Activated T-cell treated with anti-CD3 and anti-CD28 coated beads for 48 hours (primary cell): ENCODE results near the gene SLC2A1.
"Not testable (repeated sequence)": the region's sequence is repeated elsewhere in the genome, so short reads cannot be mapped to it uniquely, and the experiment has no call there.

ENCODE experiments used
- DNase-seq: peaks from one replicate; pipeline ENCODE4 v3.0.0-alpha.2; 2020; ENCODE audit warnings: low read depth

Gene SLC2A1

DNA sequence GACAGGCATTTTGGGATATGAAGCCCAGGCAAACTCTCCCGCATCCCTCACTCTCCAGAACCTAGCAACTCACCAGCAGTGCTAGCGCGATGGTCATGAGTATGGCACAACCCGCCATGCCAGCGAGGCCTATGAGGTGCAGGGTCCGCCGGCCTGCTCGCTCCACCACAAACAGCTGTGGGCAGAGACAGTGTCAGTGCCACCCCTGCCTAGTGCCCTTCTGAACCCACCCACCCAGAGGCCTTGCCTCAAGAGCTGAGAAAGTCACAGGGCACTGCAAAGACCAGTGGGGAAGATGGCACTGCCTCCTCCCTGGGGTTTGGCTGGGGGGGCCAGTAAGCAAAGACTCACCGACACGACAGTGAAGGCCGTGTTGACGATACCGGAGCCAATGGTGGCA lies 29.8 kb downstream of the SLC2A1 start:
- no peak for DNase-seq

DNA sequence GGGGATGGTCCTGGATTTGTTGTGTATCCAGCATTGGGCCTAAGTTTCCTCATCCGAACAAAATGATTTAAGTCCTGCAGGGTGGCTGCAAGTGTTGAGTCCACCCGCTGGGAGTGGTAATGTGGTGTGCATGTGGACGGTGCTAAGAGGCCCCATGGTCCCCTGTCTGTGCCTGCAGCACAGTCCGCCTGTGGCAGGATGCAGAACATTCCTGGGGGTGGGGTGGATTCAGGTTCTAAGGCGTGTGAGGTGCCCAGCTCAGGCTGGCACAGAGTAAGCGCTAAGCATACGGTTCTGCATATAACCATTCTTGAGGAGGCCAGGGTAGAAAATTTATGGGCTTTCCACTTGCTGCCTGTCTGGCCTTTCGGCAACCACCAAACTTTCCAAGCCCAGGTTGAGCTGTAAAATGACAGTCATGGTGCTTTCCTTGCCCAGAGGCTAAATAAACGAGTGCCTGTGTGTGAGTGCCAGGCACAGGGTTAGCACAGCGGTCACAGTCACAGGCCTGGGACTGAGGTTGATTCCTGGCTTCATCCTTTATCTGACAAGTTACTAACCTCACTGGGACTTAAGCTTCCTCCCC lies 30.7 kb downstream of the SLC2A1 start:
- DNase-seq, result no peak

DNA sequence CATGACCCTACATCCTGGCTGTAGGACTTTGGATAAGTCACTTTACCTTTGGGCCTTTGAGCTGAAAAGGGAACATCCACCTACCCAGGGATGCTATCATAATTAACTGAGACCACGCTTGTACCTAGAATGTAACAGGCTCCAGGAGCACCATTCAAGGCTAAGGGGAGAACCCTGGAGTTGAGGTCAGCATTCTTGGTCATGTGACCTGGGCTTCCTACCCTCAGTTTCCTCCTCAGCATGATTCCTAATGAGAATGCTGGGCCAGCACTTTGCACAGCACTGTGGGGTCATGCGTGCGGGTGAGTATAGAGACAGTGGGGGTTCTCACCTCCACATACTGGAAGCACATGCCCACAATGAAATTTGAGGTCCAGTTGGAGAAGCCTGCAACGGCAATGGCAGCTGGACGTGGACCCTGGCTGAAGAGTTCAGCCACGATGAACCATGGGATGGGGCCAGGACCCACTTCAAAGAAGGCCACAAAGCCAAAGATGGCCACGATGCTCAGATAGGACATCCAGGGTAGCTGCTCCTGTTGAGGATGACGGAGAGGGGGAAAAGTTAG lies 31.3 kb downstream of the SLC2A1 start:
- no peak for DNase-seq

DNA sequence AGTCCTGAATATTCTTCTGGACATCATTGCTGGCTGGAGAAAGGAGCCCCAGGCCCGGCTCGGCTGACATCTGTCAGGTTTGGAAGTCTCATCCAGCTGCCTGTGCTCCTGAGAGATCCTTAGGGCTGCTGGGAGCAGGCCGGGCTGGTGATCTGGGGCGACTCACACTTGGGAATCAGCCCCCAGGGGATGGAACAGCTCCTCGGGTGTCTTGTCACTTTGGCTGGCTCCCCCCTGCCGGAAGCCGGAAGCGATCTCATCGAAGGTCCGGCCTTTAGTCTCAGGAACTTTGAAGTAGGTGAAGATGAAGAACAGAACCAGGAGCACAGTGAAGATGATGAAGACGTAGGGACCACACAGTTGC lies 31.8 kb downstream of the SLC2A1 start:
- no peak for DNase-seq

DNA sequence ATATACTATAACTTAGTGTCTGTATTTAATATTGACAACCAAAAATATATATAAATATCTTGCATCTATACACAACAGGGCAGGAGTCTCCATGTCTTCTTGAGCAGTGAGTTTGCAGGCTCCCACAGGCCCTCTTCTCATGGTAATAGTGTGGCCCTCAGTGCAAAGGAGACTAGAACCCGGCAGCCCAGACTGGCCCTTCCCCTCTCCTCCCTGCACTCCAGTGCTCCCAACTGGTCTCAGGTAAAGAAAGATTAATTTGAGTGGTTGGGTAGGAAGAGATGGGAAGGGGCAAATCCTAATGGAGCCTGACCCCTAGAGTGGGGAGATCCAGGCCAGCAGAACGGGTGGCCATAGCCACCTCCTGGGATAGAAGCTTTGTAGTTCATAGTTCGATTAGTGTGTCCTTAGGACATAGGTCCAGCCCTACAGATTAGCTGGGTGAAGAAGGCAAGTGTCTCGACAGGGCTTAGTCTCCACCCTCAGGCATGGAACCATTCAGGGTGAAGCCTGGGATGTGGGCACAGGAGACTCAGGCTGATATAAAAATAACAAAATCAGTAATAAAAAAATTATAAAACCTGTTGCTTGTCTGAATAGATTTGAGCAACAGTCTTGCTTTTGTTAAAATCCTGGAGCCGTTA lies 32.3 kb downstream of the SLC2A1 start:
- DNase-seq, result no peak

DNA sequence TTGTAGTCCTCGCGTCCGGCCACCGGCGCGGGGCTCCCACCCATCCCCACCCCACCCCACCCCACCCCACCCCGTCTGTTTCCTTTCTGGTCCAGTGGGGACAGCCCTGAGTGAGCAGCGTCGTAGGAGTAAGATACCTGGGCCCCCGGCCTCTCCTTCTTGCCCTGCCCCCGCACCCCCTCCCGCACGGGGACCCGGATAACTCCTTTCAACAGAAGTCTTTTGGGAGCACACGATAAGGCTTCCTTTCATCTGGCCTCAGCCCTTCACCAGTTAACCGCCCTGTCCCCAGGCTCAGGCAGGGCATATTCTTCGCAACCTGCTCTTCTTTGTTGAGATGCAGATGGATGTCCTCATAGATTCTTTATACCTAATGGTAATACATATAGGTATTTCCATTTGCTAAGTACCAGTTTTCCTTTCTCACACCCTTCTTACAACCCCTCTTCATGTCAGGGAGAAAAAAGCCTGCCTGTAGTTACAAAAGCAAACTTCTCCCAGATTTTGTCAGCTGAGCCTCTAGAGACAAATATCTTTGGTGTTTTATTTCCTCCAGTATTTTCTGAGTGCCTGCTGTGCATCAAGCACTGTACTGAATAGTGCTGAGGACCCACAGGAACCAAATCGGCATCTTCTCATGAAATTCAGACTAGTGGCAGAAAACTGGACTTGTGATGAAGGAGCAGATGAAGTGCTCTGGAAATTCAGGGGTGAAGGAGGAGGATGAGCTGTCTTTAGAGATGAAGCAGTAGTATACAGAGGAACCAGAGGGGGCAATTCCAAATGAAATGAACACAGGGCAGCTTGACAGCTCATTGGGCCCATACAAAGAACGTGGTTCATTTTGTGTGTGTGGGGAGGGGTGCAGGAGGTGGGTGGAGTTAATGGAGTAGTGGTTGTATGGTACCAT lies 33.6 kb downstream of the SLC2A1 start:
- DNase-seq, result no peak

DNA sequence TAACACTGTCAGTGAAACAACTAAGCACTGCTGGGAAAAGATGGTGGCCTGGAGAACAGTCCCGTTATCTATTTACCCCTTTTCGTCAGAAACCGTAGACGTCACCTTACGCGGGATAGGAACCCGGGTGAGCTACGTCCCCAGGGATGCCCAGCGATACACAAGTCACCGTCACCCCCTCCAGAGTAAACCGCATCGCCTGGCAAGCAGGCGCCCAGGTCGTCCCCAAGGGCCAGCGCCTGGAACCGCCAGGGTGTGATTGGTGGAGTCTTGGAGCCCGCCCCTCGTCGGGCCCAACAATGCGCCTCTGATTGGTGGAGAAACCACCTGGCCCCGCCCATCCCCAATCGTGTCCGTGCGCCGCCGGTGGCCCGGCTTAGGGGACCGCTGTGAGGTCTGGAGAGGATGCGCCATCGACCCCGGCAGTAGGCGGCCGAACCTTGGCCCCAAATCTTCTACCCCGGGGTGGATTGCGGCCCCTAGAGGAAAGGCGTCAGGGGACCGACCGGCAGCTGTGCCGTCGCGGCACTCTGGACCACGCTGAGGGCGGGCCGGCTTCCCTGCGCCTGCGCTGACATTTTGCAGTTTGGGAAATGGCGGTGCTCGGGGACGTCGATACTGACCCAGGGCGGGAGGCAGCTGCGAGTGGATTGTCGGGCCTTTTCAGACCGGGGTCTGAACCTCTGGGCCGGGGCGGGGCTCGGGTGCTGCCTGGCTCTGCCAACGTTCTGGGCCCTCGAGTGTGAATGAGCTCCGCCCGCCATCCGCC lies 34.4 kb downstream of the SLC2A1 start:
- DNase-seq, result peak; percentile 90

DNA sequence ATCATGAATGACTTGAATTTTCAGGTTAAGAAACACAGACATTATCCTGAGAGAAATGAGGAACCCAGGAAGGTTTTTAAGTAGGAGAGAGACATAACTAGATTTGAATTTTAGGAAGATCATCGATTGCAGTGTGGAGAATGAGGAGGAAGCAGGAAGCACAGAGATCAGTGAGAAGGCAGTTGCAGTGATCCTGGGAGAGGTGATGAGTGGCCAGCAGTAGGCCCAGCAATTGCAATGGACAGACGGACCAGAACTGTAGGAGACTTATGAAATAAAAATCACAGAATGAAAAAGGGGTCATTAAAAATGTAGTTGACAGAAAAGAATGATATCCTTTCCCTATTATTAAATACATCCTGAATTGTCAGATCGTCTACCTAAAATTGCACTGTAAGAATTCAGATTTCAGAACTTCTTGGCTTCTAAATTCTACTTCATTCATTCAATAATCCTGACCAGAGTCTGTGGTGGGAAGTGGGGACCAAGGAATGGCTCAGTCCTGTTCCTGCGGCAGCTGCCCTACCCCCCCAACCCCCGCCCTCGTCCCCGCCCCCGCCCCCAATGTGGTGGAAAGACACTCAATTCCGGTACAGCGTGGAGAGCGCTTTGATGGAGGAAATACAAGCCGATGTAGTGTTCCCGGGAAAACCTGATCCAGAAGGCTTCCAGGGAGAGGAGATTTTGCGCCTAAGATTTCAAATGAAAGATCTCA lies 35.1 kb downstream of the SLC2A1 start:
- no peak for DNase-seq

DNA sequence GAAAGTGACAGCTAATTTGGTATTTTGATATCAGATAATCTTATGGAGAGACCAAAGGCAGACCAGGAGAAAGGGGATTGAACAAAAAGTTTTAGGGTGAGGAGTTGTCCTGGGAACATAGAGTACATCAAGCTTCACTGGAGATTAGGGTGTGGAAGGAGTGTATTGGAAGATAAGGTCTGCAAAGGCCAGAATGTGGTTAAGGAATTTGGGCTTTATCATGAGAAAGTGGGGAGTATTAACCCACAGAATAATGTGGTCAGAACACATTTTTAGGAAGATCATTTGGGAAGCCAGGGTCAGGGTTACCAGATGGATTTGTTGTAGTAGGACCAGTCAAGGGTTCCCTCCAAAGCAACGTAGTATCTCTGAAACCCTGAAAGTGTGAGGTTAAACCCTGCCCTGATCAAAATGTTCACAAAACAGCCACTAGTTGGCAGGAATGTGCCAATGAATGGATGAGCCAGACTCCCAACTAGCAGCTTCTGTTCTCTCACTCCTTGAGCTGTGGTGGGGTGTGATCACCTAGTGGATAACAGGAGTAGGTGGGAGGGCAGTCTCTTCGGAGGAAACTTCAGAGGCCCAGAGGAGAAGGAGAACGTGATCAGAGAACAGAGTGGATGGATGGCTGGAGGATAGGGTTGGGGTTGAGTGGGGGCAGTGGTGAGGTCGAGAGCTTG lies 35.8 kb downstream of the SLC2A1 start:
- peak; percentile 40 for DNase-seq

DNA sequence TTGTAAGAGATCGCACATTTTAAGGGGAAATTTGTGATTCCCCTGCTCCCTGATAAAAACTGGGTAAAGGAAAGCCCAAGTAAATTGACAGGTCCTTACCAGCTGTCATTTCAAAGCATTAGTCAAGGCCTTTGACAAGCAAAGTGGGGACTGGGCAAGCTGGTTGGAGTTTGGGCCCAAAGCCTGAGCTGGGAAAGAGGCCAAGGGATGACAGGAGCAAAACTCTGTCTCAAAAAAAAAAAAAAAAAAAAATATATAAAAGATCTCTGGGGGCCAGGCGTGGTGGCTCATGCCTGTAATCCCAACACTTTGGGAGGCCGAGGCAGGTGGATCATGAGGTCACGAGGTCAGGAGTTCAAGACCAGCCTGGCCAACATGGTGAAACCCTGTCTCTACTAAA lies 36.9 kb downstream of the SLC2A1 start:
- DNase-seq, result no peak

DNA sequence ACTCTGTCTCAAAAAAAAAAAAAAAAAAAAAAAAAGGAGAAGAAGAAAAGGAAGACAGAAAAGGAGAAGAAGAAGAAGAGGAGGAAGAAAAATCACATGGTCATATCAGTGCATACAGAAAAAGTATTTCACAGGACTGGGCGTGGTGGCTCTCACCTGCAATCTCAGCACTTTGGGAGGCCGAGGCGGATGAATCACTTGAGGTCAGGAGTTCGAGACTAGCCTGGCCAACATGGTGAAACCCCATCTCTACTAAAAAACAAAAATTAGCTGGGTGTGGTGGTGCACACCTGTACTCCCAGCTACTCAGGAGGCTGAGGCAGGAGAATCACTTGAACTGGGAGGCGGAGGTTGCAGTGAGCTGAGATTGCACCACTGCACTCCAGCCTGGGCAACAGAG lies 39.0 kb downstream of the SLC2A1 start:
- DNase-seq, result not testable (repeated sequence)

DNA sequence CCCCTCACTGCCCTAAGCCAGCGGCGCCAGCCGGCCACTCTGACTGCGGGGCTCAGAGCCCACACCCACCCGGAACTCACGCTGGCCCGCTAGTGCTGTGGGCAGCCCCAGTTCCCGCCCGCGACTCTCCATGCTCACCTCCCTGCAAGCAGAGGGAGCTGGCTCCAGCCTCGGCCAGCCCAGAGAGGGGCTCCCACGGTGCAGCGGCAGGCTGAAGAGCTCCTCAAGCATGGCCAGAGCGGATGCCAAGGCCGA lies 41.5 kb downstream of the SLC2A1 start:
- DNase-seq, result no peak

DNA sequence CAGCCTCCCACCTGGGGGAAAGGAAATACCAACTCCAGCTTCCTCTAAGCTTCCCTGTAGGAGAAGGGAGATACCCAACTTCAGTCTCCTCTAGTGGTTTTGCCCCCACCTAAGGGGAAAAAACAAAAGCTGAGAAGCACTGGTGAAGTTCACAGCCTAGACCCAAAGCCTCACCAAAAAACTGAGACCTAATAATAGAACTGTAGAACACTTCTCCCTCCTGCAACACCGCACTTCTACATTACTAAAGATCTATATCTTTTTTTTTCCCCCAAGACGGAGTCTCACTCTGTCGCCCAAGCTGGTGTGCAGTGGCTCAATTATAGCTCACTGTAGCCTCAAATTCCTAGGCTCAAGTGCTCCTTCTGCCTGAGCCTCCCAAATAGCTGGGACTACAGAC lies 43.2 kb downstream of the SLC2A1 start:
- DNase-seq, result no peak

DNA sequence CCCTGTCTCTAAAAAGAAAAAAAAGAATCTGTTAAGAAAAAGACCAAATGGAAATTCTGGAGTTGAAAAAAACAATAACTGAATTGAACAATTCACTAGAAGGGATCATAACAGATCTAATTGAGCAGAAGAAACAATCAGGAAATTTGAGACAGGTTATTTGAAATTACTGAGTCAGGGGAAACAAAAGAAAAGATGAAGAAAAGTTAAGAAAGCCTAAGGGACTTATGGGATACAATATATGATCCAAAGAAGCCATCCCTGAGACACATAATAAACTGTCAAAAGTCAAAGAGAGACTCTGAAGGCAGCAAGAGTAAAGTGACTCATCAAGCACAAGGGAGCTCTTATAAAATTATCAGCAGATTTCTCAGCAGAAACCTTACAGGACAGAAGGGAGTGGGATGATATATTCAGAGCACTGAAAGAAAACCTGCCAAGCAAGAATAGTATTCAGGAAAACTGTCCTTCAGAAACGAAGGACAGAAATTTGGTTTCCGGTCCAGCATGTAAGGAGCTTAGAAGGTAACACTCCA lies 44.5 kb downstream of the SLC2A1 start:
- no peak for DNase-seq

DNA sequence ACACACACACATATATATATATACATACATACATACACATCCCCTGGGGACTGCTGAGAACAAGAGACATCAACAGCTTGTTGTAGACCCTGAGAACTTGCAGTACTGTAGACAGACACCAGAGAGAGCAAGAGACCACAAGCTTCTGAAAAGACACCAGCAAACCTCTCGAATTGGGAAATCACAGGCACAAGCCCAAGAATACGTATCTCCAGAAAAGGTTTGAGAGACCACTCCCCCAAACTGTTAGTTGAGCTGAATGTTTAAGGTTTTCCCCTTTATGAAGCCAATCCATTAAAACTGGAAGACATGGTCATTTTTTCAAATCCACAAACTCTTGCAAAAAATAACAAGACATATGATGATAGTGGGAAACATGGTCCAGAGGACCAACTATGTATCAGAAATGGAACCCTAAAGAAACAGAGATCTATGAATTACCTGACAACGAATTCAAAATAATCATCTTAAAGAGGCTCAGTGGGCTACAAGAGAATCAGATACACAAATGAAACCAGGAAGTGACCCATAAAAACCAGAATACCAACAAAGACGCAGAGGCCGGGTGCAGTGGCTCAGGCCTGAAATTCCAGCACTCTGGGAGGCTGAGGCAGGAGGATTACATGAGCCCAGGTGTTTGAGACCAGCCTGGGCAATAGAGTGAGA lies 45.1 kb downstream of the SLC2A1 start:
- DNase-seq, result no peak

DNA sequence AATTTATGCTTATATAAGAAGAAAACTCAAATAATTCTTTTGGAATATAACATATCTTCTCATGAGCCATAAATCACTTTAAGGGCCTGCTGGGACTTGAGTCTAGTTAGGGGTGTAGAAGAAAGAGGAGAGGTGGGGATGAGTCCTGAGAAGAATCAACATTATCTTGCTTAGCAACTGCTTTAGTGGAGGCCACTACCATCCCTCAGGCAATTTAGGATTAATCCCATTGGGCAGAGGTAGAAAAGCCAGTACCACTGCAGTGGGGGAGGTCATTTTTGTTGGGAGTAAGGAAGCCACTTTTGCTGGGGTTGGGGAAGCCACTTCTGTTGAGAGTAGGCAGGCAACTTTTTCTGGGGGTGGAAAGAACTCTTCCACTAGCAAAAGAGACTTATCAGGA lies 47.7 kb downstream of the SLC2A1 start:
- no peak for DNase-seq

DNA sequence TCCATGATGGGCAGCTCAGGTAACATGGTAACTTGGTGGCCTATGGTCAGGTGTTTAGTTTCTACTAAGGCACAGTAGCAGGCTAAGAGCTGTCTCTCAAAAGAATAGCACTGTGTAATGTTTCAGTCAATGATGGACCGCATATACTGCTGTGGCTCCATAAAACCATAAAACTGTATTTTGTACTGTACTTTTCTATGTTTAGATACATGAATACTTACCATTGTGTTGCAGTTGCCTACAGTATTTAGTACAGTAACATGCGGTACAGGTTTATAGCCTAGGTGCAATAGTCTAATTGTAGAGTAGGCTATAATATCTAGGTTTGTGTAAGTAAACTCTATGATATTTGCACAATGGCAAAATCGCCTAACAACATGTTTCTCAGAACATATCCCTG lies 50.6 kb downstream of the SLC2A1 start:
- DNase-seq, result no peak

DNA sequence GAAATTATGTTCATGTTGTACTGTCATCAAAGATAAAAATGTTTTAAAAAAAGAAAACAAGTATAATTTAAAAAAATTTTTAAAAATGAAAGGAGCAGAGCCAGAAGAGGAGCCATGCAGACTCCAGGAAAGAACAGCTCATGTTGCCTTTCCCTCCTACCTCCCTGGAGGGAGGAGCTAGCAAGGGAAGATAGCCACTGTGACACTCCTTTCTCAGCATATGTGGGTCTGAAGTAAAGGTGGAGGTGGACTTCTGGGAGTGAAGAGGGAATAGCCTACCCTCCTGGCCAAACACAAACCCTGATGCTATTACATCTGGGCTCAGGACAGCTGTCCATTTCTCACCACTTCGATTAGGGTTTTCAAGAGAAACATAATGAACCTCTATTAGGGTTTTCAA lies 54.2 kb downstream of the SLC2A1 start:
- no peak for DNase-seq

DNA sequence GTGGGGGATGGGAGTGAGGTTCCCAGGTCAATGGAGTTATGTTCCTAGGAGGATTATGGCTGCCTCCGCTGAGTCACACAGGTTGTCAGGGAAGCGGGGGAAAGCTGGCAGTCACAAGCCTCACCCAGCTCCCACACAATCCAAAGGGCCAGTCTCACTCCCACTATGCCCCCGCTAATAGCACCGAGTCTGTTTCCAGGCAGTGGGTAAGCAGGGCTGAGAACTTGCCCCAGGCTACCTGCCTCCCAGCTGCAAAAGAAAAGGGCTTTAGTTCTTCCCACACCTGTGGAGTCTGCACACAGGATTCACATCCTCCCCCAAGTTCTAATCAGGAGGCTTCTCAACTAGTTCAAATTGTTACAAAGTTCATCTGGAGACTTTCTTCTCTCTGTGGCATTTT lies 58.7 kb downstream of the SLC2A1 start:
- not testable (repeated sequence) for DNase-seq

DNA sequence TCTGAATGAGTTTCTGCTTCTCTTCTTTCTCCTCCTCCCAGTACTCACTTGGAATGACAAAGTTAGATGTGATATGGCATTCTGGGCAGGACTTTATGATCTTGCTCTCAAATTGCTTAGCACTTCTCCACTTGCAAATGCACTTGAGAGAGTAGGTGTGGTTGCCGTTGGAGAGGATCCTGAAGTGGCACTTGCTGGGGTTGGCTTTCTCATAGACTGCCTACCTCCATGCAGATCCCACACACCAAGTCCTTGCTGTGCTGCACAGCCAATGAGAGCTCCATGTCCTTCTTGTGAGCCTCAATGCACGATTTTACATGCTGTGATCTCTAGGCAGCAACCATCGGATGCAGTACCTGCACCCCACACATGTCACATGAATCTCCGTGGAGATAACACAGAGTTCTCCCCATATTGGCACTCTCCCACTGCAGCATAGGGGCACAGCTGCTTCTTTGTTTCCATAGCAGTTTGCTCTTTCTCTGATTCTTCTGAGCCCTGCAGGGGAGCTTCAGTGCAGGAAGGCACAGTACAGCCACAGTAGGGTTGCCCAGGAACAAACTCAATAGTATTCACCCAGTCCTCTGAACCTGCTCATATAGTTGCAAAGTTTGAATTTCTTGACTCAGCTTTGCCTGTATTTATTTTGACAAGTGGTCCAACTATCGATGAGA lies 67.1 kb downstream of the SLC2A1 start:
- no peak for DNase-seq
